Mesenteric fat pad (tissue), 1 donor: Measurements from ENCODE around the gene PLA1A. TPM values are rescaled to one million over a fixed set of nuclear protein-coding genes. Genes with fewer than 3 reads are reported as not detected.
"Not testable (repeated sequence)": the region's sequence is repeated elsewhere in the genome, so short reads cannot be mapped to it uniquely, and the experiment has no call there.

Source experiments
- DNase-seq: peaks from one replicate; pipeline ENCODE4 v3.0.0-alpha.2; 2020; ENCODE audit warnings: low spot score
- total RNA-seq: library from RNA; stranded (reverse); fragmentation: NEBNext Ultra II Directional; extraction: Animal tissue kit (Norgen Biotek cat#: 25700); gene quantifications from one replicate; pipeline ENCODE4 v1.2.1, GENCODE V29; 2021
- donor health status: DM: yes; HTN: yes; CAD: no.

PLA1A gene
- total RNA-seq, 1 donor from 2014 or later = 3.4 TPM

GRCh38 chr3:119662604-119663373 lies 65.1 kb downstream of the PLA1A start:
- no peak for DNase-seq

- no peak for DNase-seq
These were observed 66.2 kb downstream of the PLA1A start for GRCh38 chr3:119663885-119664284.

- no peak for DNase-seq
These were observed 66.7 kb downstream of the PLA1A start for GRCh38 chr3:119664370-119664769.

GRCh38 chr3:119664850-119665379 lies 67.2 kb downstream of the PLA1A start:
- DNase-seq = no peak

GRCh38 chr3:119665954-119666559 lies 68.4 kb downstream of the PLA1A start:
- DNase-seq = no peak

GRCh38 chr3:119669906-119670570 lies 72.4 kb downstream of the PLA1A start:
- DNase-seq = no peak

GRCh38 chr3:119672776-119673175 lies 75.1 kb downstream of the PLA1A start:
- no peak for DNase-seq

- DNase-seq = no peak
These were observed 76.2 kb downstream of the PLA1A start for GRCh38 chr3:119673875-119674274.

- DNase-seq = no peak
These were observed 77.6 kb downstream of the PLA1A start for GRCh38 chr3:119675188-119675874.

GRCh38 chr3:119676020-119676419 lies 78.3 kb downstream of the PLA1A start:
- DNase-seq = no peak

- DNase-seq = peak; percentile 95
These were observed 79.3 kb downstream of the PLA1A start, which contains the start of gene COX17 for GRCh38 chr3:119676771-119677640. COX17 (minus strand) TSS chr3:119677406; CDS start chr3:119677310, 96 bp downstream.

GRCh38 chr3:119677641-119677934 lies 79.9 kb downstream of the PLA1A start:
- DNase-seq = no peak

GRCh38 chr3:119678209-119678608 lies 80.5 kb downstream of the PLA1A start:
- not testable (repeated sequence) for DNase-seq

Other genes starting within 250 kb of the PLA1A start
- 61.9 TPM for gene TMEM39A, start 134.3 kb upstream of the PLA1A start, total RNA-seq
- 19.1 TPM for gene POGLUT1, start 128.9 kb upstream of the PLA1A start, total RNA-seq
- 107 TPM for gene TIMMDC1, start 99.3 kb upstream of the PLA1A start, total RNA-seq
- gene CD80, start 38.3 kb upstream of the PLA1A start, total RNA-seq = 1.3 TPM
- 16.1 TPM for gene ADPRH, start 18.4 kb upstream of the PLA1A start, total RNA-seq
- 1.5 TPM for gene POPDC2, start 62.7 kb downstream of the PLA1A start, total RNA-seq
- gene COX17, start 79.5 kb downstream of the PLA1A start, total RNA-seq = 48.4 TPM
- 0.39 TPM for gene CFAP91, start 105.1 kb downstream of the PLA1A start, total RNA-seq
- 0.26 TPM for gene NR1I2, start 184.2 kb downstream of the PLA1A start, total RNA-seq